HepG2 (cell line): ENCODE measurements around the gene MRPL38. TPM values are rescaled to one million over a fixed set of nuclear protein-coding genes. Genes with fewer than 3 reads are reported as not detected.

Experiments
- CCDC6 ChIP-seq: sonication (generic); formaldehyde crosslinking; IDR thresholded peaks from 2 replicates; pipeline ENCODE4 v1.8.1; 2022; ENCODE audit warnings: mild to moderate bottlenecking, missing genetic modification reagents, moderate library complexity
- HHEX ChIP-seq: IDR thresholded peaks from 2 replicates; pipeline ENCODE4 v1.6.1; 2016; ENCODE audit warnings: control low read depth
- MAF1 ChIP-seq: sonication (generic); formaldehyde crosslinking; IDR thresholded peaks from 2 replicates; pipeline ENCODE4 v1.5.0; 2020; ENCODE audit warnings: missing genetic modification reagents, borderline replicate concordance
- MAFG ChIP-seq: sonication (generic); formaldehyde crosslinking; IDR thresholded peaks from 2 replicates; pipeline ENCODE4 v1.5.1; 2020; ENCODE audit warnings: mild to moderate bottlenecking, missing genetic modification reagents
- MIER2 ChIP-seq: IDR thresholded peaks from 2 replicates; pipeline ENCODE4 v1.6.1; 2016; ENCODE audit warnings: missing biosample characterization, missing genetic modification reagents
- NCOR1 ChIP-seq: fragments of 200-600 bp; sonication (generic); IDR thresholded peaks from 2 replicates; pipeline ENCODE4 v1.7.0; 2017; ENCODE audit warnings: antibody characterized with exemption, low read length, borderline replicate concordance
- NR1H2 ChIP-seq: sonication (generic); formaldehyde crosslinking; IDR thresholded peaks from 2 replicates; pipeline ENCODE4 v1.8.1; 2022; ENCODE audit warnings: low read depth, missing genetic modification reagents, borderline replicate concordance
- SMARCE1 ChIP-seq: fragments of 450-650 bp; IDR thresholded peaks from 2 replicates; pipeline ENCODE4 v1.6.1; 2017; ENCODE audit warnings: borderline replicate concordance
- SMYD3 ChIP-seq: sonication (generic); formaldehyde crosslinking; IDR thresholded peaks from 2 replicates; pipeline ENCODE4 v1.8.1; 2023; ENCODE audit warnings: mild to moderate bottlenecking, missing genetic modification reagents
- SOX6 ChIP-seq, 2 experiments: fragments of 450-650 bp in 1 of 2; sonication (generic) in 1 of 2; formaldehyde crosslinking in 1 of 2; IDR thresholded peaks; 2 replicates each; pipeline versions ENCODE4 v1.4.0 to v1.6.1; 2017 to 2020; ENCODE audit warnings: antibody characterized with exemption in 1 of 2, mild to moderate bottlenecking in 1 of 2, missing genetic modification reagents in 1 of 2
- THYN1 ChIP-seq: sonication (generic); formaldehyde crosslinking; IDR thresholded peaks from 2 replicates; pipeline ENCODE4 v1.8.1; 2023; ENCODE audit warnings: low read depth, mild to moderate bottlenecking, moderate library complexity, missing genetic modification reagents, borderline replicate concordance
- ZBTB1 ChIP-seq: sonication (generic); formaldehyde crosslinking; IDR thresholded peaks from 2 replicates; pipeline ENCODE4 v1.4.0; 2020; ENCODE audit warnings: missing genetic modification reagents, borderline replicate concordance
- ZMYM4 ChIP-seq: sonication (generic); formaldehyde crosslinking; IDR thresholded peaks from 2 replicates; pipeline ENCODE4 v1.8.1; 2023; ENCODE audit warnings: mild to moderate bottlenecking, missing genetic modification reagents
- ZNF30 ChIP-seq: sonication (generic); formaldehyde crosslinking; IDR thresholded peaks from 2 replicates; pipeline ENCODE4 v1.5.0; 2020; ENCODE audit warnings: mild to moderate bottlenecking, missing genetic modification reagents
- ZSCAN31 ChIP-seq: sonication (generic); formaldehyde crosslinking; IDR thresholded peaks from 2 replicates; pipeline ENCODE4 v1.5.0; 2020; ENCODE audit warnings: low read depth, mild to moderate bottlenecking, missing genetic modification reagents
- polyA plus RNA-seq, 8 experiments: library from polyadenylated mRNA; depleted of rRNA in 3 of 8; stranded (reverse) in 7 of 8; unstranded in 1 of 8; fragments of >200 nt; fragmentation: Illumina TruSeq in 4 of 8; extraction: Trizol in 4 of 8; gene quantifications; 2 replicates each; pipeline versions ENCODE4 v1.2.1 to v1.2.3, GENCODE V29; 2011 to 2016; ENCODE audit warnings: low read depth in 4 of 8, missing spikeins in 1 of 8, mixed read lengths in 1 of 8; ENCODE audit not compliant: insufficient read depth in 1 of 8
- total RNA-seq, 5 experiments: library from RNA; depleted of rRNA; stranded (reverse); fragments of >200 nt; fragmentation: Illumina TruSeq; extraction: Trizol; gene quantifications; 2 replicates each; pipeline ENCODE4 v1.2.3, GENCODE V29; 2016; ENCODE audit warnings: low read depth in 1 of 5
- TF ChIP-seq, protein P1 (sequence below): sonication (generic); formaldehyde crosslinking; IDR thresholded peaks from 2 replicates; pipeline ENCODE4 v1.9.0; 2021; ENCODE audit warnings: missing genetic modification reagents, borderline replicate concordance
- TF ChIP-seq, protein P2 (sequence below): sonication (generic); formaldehyde crosslinking; IDR thresholded peaks from 2 replicates; pipeline ENCODE4 v1.5.0; 2020; ENCODE audit warnings: mild to moderate bottlenecking, missing genetic modification reagents, borderline replicate concordance
- TF ChIP-seq, protein P3 (sequence below): IDR thresholded peaks from 2 replicates; pipeline ENCODE4 v1.6.1; 2016; ENCODE audit warnings: low read depth, control low read depth
- TF ChIP-seq, protein P4 (sequence below): sonication (generic); formaldehyde crosslinking; conservative IDR thresholded peaks from 2 replicates; pipeline ENCODE4 v1.8.1; 2023; ENCODE audit warnings: missing genetic modification reagents

MRPL38 gene
- total and polyA plus RNA-seq, 2 of the 13 experiments (the other 11 are each of a cell fraction or from before 2014, with no cell fraction given), result 83.7 to 125 TPM

DNA sequence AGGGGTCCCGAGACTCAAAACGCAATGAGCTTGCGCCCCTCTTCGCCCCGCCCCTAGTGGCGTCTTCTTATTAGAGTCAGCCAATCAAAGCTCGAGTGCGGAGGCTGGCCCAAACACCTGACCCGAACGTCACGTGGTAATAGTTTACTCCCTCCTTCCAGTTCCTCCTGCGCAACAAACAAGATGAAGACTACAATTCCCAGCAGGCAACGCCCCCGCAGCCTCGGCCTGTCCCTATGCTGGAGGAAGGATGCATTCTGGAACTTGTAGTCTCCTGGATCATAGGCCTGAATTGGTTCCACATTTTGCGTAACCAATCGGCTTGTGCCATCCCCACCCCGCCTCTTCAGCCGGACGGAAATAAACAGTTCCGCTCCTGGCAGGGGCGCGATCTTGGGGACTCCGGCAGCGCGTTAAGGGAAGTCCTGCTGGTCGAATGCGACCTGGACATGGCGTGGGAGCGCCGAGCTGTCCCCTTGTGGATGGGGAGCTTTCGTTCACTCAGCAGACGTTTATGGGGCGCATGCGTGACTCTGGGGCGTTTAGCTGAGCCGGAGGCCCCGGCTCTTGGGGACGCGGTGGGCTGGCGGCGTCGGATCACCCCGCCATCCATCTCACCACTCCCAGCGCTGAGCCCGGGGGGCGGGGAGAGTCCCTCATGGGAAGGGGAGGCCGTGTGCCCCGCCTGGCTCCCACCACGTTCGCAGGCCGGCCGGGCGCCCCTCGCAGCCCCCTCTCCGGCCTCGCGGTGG is 49.2 kb downstream of the MRPL38 start, which contains the start of gene WBP2 (continued):
- no peak for TF ChIP-seq ZBTB1
- TF ChIP-seq SMYD3 (CRISPR knock-in tag), result no peak
- no peak for TF ChIP-seq SOX6 (IDR thresholded peaks at IDR 0.05)
- peak; percentile 63 for TF ChIP-seq SOX6 (CRISPR knock-in tag; IDR thresholded peaks at IDR 0.05)
- peak; percentile 76 for TF ChIP-seq MAF1
- TF ChIP-seq SMARCE1, result no peak
- TF ChIP-seq, protein P1, sequence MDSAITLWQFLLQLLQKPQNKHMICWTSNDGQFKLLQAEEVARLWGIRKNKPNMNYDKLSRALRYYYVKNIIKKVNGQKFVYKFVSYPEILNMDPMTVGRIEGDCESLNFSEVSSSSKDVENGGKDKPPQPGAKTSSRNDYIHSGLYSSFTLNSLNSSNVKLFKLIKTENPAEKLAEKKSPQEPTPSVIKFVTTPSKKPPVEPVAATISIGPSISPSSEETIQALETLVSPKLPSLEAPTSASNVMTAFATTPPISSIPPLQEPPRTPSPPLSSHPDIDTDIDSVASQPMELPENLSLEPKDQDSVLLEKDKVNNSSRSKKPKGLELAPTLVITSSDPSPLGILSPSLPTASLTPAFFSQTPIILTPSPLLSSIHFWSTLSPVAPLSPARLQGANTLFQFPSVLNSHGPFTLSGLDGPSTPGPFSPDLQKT, result peak; percentile 84; the same call in 1 of the 2 replicates
- no peak for TF ChIP-seq CCDC6 (CRISPR knock-in tag)
- TF ChIP-seq, protein P2, sequence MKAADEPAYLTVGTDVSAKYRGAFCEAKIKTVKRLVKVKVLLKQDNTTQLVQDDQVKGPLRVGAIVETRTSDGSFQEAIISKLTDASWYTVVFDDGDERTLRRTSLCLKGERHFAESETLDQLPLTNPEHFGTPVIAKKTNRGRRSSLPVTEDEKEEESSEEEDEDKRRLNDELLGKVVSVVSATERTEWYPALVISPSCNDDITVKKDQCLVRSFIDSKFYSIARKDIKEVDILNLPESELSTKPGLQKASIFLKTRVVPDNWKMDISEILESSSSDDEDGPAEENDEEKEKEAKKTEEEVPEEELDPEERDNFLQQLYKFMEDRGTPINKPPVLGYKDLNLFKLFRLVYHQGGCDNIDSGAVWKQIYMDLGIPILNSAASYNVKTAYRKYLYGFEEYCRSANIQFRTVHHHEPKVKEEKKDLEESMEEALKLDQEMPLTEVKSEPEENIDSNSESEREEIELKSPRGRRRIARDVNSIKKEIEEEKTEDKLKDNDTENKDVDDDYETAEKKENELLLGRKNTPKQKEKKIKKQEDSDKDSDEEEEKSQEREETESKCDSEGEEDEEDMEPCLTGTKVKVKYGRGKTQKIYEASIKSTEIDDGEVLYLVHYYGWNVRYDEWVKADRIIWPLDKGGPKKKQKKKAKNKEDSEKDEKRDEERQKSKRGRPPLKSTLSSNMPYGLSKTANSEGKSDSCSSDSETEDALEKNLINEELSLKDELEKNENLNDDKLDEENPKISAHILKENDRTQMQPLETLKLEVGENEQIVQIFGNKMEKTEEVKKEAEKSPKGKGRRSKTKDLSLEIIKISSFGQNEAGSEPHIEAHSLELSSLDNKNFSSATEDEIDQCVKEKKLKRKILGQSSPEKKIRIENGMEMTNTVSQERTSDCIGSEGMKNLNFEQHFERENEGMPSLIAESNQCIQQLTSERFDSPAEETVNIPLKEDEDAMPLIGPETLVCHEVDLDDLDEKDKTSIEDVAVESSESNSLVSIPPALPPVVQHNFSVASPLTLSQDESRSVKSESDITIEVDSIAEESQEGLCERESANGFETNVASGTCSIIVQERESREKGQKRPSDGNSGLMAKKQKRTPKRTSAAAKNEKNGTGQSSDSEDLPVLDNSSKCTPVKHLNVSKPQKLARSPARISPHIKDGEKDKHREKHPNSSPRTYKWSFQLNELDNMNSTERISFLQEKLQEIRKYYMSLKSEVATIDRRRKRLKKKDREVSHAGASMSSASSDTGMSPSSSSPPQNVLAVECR (CRISPR knock-in tag), result peak; percentile 98
- no peak for TF ChIP-seq THYN1 (CRISPR knock-in tag)
- TF ChIP-seq HHEX (CRISPR knock-in tag), result no peak
- peak; percentile 97 for TF ChIP-seq ZSCAN31
- TF ChIP-seq NR1H2 (CRISPR knock-in tag), result peak; percentile 79; the same call in 1 of the 2 replicates
- 0 out of 2 replicates have a peak, but pooled peaks have one; percentile 62 for TF ChIP-seq MIER2 (CRISPR knock-in tag)
- TF ChIP-seq, protein P3, sequence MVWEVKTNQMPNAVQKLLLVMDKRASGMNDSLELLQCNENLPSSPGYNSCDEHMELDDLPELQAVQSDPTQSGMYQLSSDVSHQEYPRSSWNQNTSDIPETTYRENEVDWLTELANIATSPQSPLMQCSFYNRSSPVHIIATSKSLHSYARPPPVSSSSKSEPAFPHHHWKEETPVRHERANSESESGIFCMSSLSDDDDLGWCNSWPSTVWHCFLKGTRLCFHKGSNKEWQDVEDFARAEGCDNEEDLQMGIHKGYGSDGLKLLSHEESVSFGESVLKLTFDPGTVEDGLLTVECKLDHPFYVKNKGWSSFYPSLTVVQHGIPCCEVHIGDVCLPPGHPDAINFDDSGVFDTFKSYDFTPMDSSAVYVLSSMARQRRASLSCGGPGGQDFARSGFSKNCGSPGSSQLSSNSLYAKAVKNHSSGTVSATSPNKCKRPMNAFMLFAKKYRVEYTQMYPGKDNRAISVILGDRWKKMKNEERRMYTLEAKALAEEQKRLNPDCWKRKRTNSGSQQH (CRISPR knock-in tag), result peak; percentile 73
- TF ChIP-seq MAFG (CRISPR knock-in tag), result no peak
- no peak; the same call in 1 of the 2 replicates for TF ChIP-seq NCOR1
- TF ChIP-seq ZNF30 (CRISPR knock-in tag), result no peak; the same call in 1 of the 2 replicates
- TF ChIP-seq, protein P4, sequence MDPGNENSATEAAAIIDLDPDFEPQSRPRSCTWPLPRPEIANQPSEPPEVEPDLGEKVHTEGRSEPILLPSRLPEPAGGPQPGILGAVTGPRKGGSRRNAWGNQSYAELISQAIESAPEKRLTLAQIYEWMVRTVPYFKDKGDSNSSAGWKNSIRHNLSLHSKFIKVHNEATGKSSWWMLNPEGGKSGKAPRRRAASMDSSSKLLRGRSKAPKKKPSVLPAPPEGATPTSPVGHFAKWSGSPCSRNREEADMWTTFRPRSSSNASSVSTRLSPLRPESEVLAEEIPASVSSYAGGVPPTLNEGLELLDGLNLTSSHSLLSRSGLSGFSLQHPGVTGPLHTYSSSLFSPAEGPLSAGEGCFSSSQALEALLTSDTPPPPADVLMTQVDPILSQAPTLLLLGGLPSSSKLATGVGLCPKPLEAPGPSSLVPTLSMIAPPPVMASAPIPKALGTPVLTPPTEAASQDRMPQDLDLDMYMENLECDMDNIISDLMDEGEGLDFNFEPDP (CRISPR knock-in tag), result 0 out of 2 replicates have a peak, but pooled peaks have one; percentile 87
- TF ChIP-seq ZMYM4 (CRISPR knock-in tag), result peak; percentile 91
